GM12892 (cell line): Measurements from ENCODE around the gene RGPD4.
"Not testable (repeated sequence)": the region's sequence is repeated elsewhere in the genome, so short reads cannot be mapped to it uniquely, and the experiment has no call there.

Experiments used
- DNase-seq: peaks from one replicate; pipeline ENCODE4 v3.0.0; 2011; ENCODE audit not compliant: insufficient read length
- FAIRE-seq: peaks from 2 replicates; lab custom pipeline; 2011; peaks lifted over from hg19 to GRCh38; lab: Jason Lieb, UNC
- POLR2A ChIP-seq: IDR thresholded peaks from 2 replicates; pipeline ENCODE4 v1.6.1; 2011; ENCODE audit warnings: low read depth, low read length, control low read depth
- POLR2AphosphoS5 ChIP-seq: IDR thresholded peaks from 2 replicates; pipeline ENCODE4 v1.6.1; 2011; ENCODE audit warnings: low read depth, low read length, control low read depth
- TAF1 ChIP-seq: IDR thresholded peaks from 2 replicates; pipeline ENCODE4 v1.6.1; 2011; ENCODE audit warnings: low read depth, mild to moderate bottlenecking, control low read depth, low read length, borderline replicate concordance

The RGPD4 gene

GRCh38 chr2:107812006-107812405 is 14.7 kb upstream of the RGPD4 start:
- FAIRE-seq (no peak), DNase-seq (no peak)
- TF ChIP-seq POLR2A, result no peak
- TF ChIP-seq POLR2AphosphoS5, result no peak
- TF ChIP-seq TAF1, result no peak

DNA sequence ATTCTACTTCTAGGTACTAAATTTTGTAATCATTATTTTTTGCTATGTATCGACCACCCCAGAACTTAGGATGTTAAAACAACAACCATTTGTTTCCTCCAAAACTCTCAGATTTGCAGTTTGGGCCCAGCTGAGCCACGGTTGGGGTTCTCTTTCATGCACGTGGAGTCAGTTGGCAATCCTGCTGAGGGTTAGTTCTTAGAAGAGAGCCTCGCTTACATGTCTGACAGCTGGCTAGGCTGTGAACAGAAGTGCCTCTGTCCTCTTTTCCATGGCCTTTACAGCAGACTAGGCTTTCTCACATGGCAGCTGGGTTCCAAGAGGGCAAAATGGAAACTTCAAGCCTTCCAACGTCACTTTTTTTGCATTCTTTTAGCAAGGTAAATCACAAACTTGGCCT is 9.3 kb upstream of the RGPD4 start:
- no peak for FAIRE-seq
- TF ChIP-seq TAF1, result no peak
- TF ChIP-seq POLR2A, result no peak
- TF ChIP-seq POLR2AphosphoS5, result no peak
- DNase-seq, result no peak

- DNase-seq (no peak), FAIRE-seq (no peak)
- TF ChIP-seq TAF1 (no peak), POLR2A (no peak), POLR2AphosphoS5 (no peak)
Observed at GRCh38 chr2:107822302-107822701, 4.4 kb upstream of the RGPD4 start.

DNA sequence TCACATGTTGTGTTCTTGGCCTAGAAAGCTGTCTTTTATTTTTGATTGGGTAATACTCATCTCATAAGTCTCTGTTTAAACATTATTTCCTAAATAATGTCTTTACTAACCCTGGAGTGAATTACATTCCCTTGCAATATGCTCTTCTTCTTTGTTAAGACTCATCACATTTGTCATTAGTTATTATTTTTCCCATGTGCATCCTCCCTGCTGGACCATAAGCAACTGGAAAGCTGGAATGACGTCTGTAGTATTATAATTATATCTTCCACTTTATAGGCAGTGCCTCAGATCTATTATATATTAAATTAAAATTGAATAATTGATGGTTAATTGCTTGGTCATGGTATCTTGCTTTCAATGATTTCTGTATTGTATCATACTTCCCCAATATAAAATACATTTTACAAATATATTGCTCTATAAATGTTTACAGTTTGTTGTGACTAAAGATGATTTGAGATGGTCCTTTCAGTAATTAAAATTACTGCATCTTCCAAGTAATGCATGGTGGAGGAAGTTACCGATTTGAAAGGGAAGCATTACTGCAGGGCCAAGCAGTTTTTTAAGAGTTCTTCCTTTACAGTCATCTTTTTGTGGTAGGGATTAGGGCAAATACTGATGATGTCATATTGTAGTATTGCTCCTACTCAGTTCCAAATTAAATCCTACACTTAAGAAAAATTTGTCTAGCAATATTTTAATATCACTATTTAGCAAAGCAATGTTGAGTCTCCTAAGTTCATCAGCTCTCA is 2.1 kb upstream of the RGPD4 start:
- TF ChIP-seq POLR2AphosphoS5 (no peak), POLR2A (no peak), TAF1 (no peak)
- DNase-seq (no peak), FAIRE-seq (no peak)

- TF ChIP-seq POLR2AphosphoS5 (no peak), TAF1 (no peak), POLR2A (no peak)
Observed at GRCh38 chr2:107825206-107825563, 1.5 kb upstream of the RGPD4 start.

DNA sequence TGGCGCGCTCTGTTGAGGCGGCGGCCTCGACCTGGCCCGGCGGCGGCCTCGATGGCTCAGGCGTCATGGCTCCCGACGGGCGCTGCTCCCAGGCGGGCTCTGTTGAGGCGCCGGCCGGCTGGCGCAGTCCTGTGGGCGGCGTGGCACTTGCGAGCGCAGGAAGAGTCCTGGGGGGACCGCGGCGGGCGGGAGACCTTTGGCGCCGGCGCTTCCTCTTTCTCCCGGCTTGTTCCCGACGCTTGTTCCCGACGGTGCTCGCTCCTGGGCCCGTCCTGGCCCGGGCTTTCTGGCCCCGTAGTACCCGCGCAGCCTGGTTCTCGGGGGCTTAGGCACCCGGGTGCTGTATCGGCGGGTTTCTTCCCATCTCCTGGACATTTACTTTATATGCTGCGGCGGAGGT is 2.8 kb downstream of the RGPD4 start:
- DNase-seq, FAIRE-seq: not testable (repeated sequence)

More at GRCh38 chr2:107825206-107825563, 1.5 kb upstream of the RGPD4 start:
- DNase-seq, result no peak
- no peak for FAIRE-seq

DNA sequence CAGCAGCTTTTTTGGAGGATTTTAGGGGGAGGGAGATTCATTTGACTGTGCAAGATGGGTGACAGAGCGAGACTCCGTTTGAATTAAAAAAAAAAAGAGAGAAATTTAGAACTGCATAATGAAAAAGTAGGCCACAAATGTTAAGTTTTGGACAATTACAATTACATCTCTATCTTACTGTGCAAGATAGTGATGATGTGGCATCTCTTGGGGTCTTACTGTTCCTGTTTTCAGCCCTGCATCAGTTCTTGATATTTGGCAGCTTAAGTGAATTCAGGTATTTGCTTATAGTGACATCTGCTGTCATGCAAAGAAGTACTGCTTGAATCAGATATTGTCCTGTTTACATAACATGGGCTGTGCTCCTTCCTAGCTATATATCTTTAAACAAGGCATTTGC is 6.5 kb downstream of the RGPD4 start:
- FAIRE-seq, result not testable (repeated sequence)

DNA sequence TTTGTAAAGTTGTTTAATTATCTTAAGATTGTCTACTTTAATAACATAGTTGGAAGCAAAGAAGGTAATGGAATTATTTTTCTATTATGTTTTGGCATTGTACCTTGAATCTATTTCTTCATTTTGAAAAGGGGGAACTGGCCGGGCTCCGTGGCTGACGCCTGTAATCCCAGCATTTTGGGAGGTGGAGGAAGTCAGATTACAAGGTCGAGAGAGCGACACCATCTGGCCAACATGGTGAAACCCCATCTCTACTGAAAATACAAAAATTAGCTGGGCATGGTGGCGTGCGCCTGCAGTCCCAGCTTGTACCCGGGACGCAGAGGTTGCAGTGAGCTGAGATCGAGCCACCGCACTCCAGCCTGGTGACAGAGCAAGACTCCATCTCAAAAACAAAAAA is 6.9 kb downstream of the RGPD4 start:
- FAIRE-seq, DNase-seq: not testable (repeated sequence)

More for the DNA sequence above, 6.5 kb downstream of the RGPD4 start:
- DNase-seq, result not testable (repeated sequence)

DNA sequence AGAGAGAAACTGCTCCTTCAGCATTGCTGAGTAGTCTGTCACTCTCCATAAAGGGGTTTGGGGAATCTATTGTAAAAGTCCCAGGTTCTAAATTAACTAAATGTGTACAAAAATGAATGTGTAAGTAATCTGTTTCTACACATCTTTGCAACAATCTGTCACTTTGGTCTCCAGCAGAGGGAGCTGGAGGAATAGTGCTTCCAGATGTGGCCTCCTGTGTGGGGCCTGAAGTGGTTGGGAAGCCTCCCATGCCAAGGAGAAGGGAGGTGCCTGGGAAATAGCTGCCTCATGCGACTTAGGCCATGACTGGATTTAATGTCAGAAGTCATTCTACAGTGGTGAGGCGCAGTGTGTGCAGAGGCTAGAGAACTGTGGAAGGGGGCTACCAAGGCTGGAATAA is 89.4 kb downstream of the RGPD4 start:
- not testable (repeated sequence) for DNase-seq
- FAIRE-seq, result peak; percentile 5

GRCh38 chr2:107916696-107917370 is 90.1 kb downstream of the RGPD4 start:
- not testable (repeated sequence) for FAIRE-seq, DNase-seq

- FAIRE-seq (no peak), DNase-seq (no peak)
- TF ChIP-seq TAF1, result no peak
- TF ChIP-seq POLR2AphosphoS5, result no peak
- no peak for TF ChIP-seq POLR2A
Observed at GRCh38 chr2:107927034-107927534, 100.4 kb downstream of the RGPD4 start.

DNA sequence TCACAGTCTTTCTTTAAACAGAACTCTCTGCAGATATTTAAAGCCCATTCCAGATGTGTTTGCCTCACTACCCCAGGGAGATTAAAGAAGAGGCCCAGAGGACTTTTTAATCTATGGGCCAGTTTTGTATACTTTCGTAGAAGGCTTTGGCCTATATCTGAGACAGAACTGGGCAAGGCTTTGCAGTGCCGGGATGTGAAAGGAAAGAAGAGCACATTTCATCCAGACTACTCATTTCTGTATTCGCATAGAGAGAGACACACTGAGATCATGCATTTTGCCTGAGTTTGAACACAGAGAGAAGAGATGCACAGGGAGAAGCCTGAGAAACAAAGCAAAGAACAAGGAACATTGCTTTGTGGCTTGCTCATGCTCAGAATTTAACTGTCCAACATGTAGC is 104.7 kb downstream of the RGPD4 start:
- DNase-seq, result no peak
- TF ChIP-seq TAF1, result no peak
- no peak for TF ChIP-seq POLR2A
- TF ChIP-seq POLR2AphosphoS5, result no peak
- no peak for FAIRE-seq

DNA sequence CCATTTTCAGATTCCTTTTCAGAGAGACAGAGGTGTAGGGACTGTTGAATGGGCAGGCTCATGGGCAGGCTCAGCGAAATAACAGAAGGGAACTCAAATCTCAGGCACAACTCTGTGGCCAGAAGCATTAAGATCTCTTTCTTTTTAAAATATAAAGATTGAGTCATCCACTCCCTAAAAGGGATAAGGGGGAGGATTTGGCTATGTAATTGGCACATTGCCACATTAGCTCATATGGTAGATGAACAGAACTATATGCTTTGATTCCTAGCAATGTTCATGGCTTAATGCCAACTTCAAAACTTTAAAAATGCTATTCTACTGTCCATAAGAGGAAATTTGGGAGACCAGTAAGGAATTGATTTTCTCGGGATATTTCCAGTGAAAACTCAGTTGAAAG is 105.8 kb downstream of the RGPD4 start:
- no peak for FAIRE-seq
- DNase-seq, result no peak
- TF ChIP-seq POLR2A (no peak), POLR2AphosphoS5 (no peak), TAF1 (no peak)

GRCh38 chr2:107932979-107933378 is 106.3 kb downstream of the RGPD4 start:
- FAIRE-seq (no peak), DNase-seq (no peak)
- no peak for TF ChIP-seq TAF1
- TF ChIP-seq POLR2AphosphoS5, result no peak
- TF ChIP-seq POLR2A, result no peak
